Hematopoietic multipotent progenitor cell treated with erythropoietin and hydrocortisone succinate and interleukin-3 and kit ligand, for 4 days (in vitro differentiated cells): Measurements from ENCODE around the gene ZC3HAV1.
"Not testable (repeated sequence)": the region's sequence is repeated elsewhere in the genome, so short reads cannot be mapped to it uniquely, and the experiment has no call there.

Experiments used
- DNase-seq: peaks from one replicate; pipeline ENCODE4 v3.0.0-alpha.2; 2015

ZC3HAV1 gene

GRCh38 chr7:139112316-139112715 is 2.8 kb upstream of the ZC3HAV1 start:
- no peak for DNase-seq

GRCh38 chr7:139111811-139112301 is 2.3 kb upstream of the ZC3HAV1 start:
- no peak for DNase-seq

GRCh38 chr7:139111147-139111546 is 1.6 kb upstream of the ZC3HAV1 start:
- DNase-seq, result no peak

GRCh38 chr7:139109983-139110411 is 477 bp upstream of the ZC3HAV1 start:
- DNase-seq, result no peak

- DNase-seq, result peak; percentile 36
These were observed 993 bp downstream of the ZC3HAV1 start for GRCh38 chr7:139108266-139109187.

GRCh38 chr7:139106959-139107358 is 2.6 kb downstream of the ZC3HAV1 start:
- peak; percentile 65 for DNase-seq

GRCh38 chr7:139106227-139106626 is 3.3 kb downstream of the ZC3HAV1 start:
- DNase-seq, result not testable (repeated sequence)

GRCh38 chr7:139105484-139105883 is 4.0 kb downstream of the ZC3HAV1 start:
- no peak for DNase-seq

GRCh38 chr7:139104091-139104450 is 5.4 kb downstream of the ZC3HAV1 start:
- DNase-seq, result peak; percentile 89

GRCh38 chr7:139103057-139103815 is 6.3 kb downstream of the ZC3HAV1 start:
- peak; percentile 57 for DNase-seq

- DNase-seq, result not testable (repeated sequence)
These were observed 7.8 kb downstream of the ZC3HAV1 start for GRCh38 chr7:139101637-139102158.

- no peak for DNase-seq
These were observed 10.2 kb downstream of the ZC3HAV1 start for GRCh38 chr7:139099172-139099947.

- DNase-seq, result peak; percentile 97
These were observed 14.3 kb downstream of the ZC3HAV1 start for GRCh38 chr7:139095194-139095659.

- peak; percentile 53 for DNase-seq
These were observed 14.9 kb downstream of the ZC3HAV1 start for GRCh38 chr7:139094596-139094995.

- DNase-seq, result no peak
These were observed 15.5 kb downstream of the ZC3HAV1 start for GRCh38 chr7:139094030-139094429.

- not testable (repeated sequence) for DNase-seq
These were observed 16.0 kb downstream of the ZC3HAV1 start for GRCh38 chr7:139093512-139093911.

GRCh38 chr7:139092090-139092796 is 17.3 kb downstream of the ZC3HAV1 start:
- DNase-seq, result no peak

- DNase-seq, result no peak
These were observed 17.9 kb downstream of the ZC3HAV1 start for GRCh38 chr7:139091677-139091996.

GRCh38 chr7:139089118-139089517 is 20.4 kb downstream of the ZC3HAV1 start:
- DNase-seq, result no peak

- DNase-seq, result no peak
These were observed 21.3 kb downstream of the ZC3HAV1 start for GRCh38 chr7:139088268-139088667.

GRCh38 chr7:139087212-139087611 is 22.3 kb downstream of the ZC3HAV1 start:
- no peak for DNase-seq

- peak; percentile 51 for DNase-seq
These were observed 23.1 kb downstream of the ZC3HAV1 start for GRCh38 chr7:139086454-139086853.
